H9 (cell line): ENCODE results near the gene OR1K1. TPM values are rescaled to one million over a fixed set of nuclear protein-coding genes. Genes with fewer than 3 reads are reported as not detected.

ENCODE experiments used
- DNase-seq: peaks from one replicate; pipeline ENCODE4 v3.0.0-alpha.2; 2017
- H2AFZ ChIP-seq: one replicate; pipeline ENCODE4 v1.6.1; 2013; ENCODE audit warnings: mild to moderate bottlenecking, low read length, control low read depth, moderate library complexity
- H2AK5ac ChIP-seq: 2 replicates; pipeline ENCODE4 v1.6.1; 2013; ENCODE audit warnings: low read length, control low read depth, mixed read lengths; ENCODE audit not compliant: insufficient read length
- H2BK120ac ChIP-seq: one replicate; pipeline ENCODE4 v1.6.1; 2013; ENCODE audit warnings: low read depth, mild to moderate bottlenecking, low read length, control low read depth, inconsistent platforms; ENCODE audit not compliant: poor library complexity, severe bottlenecking
- H2BK12ac ChIP-seq: 2 replicates; pipeline ENCODE4 v1.6.1; 2013; ENCODE audit warnings: low read length, control low read depth, mixed read lengths, low read depth; ENCODE audit not compliant: insufficient read length
- H2BK15ac ChIP-seq: 2 replicates; pipeline ENCODE4 v1.6.1; 2013; ENCODE audit warnings: low read depth, low read length, control low read depth
- H2BK20ac ChIP-seq: one replicate; pipeline ENCODE4 v1.6.1; 2013; ENCODE audit warnings: low read depth, mild to moderate bottlenecking, low read length, control low read depth, inconsistent platforms; ENCODE audit not compliant: poor library complexity, severe bottlenecking
- H2BK5ac ChIP-seq: 2 replicates; pipeline ENCODE4 v1.6.1; 2013; ENCODE audit warnings: low read length, control low read depth, mixed read lengths; ENCODE audit not compliant: insufficient read length
- H3K14ac ChIP-seq: 2 replicates; pipeline ENCODE4 v1.6.1; 2013; ENCODE audit warnings: low read length, control low read depth; ENCODE audit not compliant: insufficient read depth
- H3K18ac ChIP-seq: 2 replicates; pipeline ENCODE4 v1.6.1; 2013; ENCODE audit warnings: low read depth, mild to moderate bottlenecking, mixed read lengths, low read length, control low read depth; ENCODE audit not compliant: insufficient read length
- H3K23ac ChIP-seq: 2 replicates; pipeline ENCODE4 v1.6.1; 2013; ENCODE audit warnings: low read length, control low read depth, mixed read lengths, low read depth; ENCODE audit not compliant: insufficient read length
- H3K23me2 ChIP-seq: 2 replicates; pipeline ENCODE4 v1.6.1; 2013; ENCODE audit warnings: low read depth, mild to moderate bottlenecking, mixed read lengths, low read length, control low read depth; ENCODE audit not compliant: insufficient read length, poor library complexity, severe bottlenecking
- H3K27ac ChIP-seq: 2 replicates; pipeline ENCODE4 v1.5.1; 2013; ENCODE audit warnings: low read length, control low read depth, mixed read lengths, low read depth; ENCODE audit not compliant: insufficient read length
- H3K27me3 ChIP-seq: 2 replicates; pipeline ENCODE4 v1.6.1; 2013; ENCODE audit warnings: low read length, control low read depth, inconsistent platforms; ENCODE audit not compliant: insufficient read depth
- H3K4ac ChIP-seq: 2 replicates; pipeline ENCODE4 v1.6.1; 2013; ENCODE audit warnings: low read depth, mild to moderate bottlenecking, control low read depth, inconsistent platforms, low read length, moderate library complexity
- H3K4me1 ChIP-seq: 2 replicates; pipeline ENCODE4 v1.6.1; 2013; ENCODE audit warnings: low read length, control low read depth, inconsistent platforms; ENCODE audit not compliant: insufficient read depth
- H3K4me2 ChIP-seq: 2 replicates; pipeline ENCODE4 v1.6.1; 2013; ENCODE audit warnings: low read length, control low read depth, mixed read lengths; ENCODE audit not compliant: insufficient read length, insufficient read depth
- H3K56ac ChIP-seq: 2 replicates; pipeline ENCODE4 v1.6.1; 2013; ENCODE audit warnings: low read depth, mild to moderate bottlenecking, mixed read lengths, low read length, control low read depth; ENCODE audit not compliant: insufficient read length
- H3K79me1 ChIP-seq: 2 replicates; pipeline ENCODE4 v1.6.1; 2013; ENCODE audit warnings: low read depth, mild to moderate bottlenecking, moderate library complexity, low read length, control low read depth, inconsistent platforms; ENCODE audit not compliant: insufficient read depth, poor library complexity, severe bottlenecking
- H3K79me2 ChIP-seq: 2 replicates; pipeline ENCODE4 v1.6.1; 2013; ENCODE audit warnings: low read length, control low read depth, inconsistent platforms; ENCODE audit not compliant: insufficient read depth
- H3K9ac ChIP-seq: 2 replicates; pipeline ENCODE4 v1.6.1; 2013; ENCODE audit warnings: low read length, control low read depth, mixed read lengths; ENCODE audit not compliant: insufficient read length; ENCODE audit errors: extremely low read depth
- H3K9me3 ChIP-seq: one replicate; pipeline ENCODE4 v1.6.1; 2013; ENCODE audit warnings: low read depth, low read length, inconsistent platforms; ENCODE audit not compliant: control insufficient read depth
- H3T11ph ChIP-seq: one replicate; pipeline ENCODE4 v1.6.1; 2013; ENCODE audit warnings: mild to moderate bottlenecking, low read length, control low read depth, inconsistent platforms
- H4K20me1 ChIP-seq: one replicate; pipeline ENCODE4 v1.6.1; 2013; ENCODE audit not compliant: control insufficient read depth, insufficient read length, insufficient read depth
- H4K5ac ChIP-seq: 2 replicates; pipeline ENCODE4 v1.6.1; 2013; ENCODE audit warnings: low read depth, mild to moderate bottlenecking, mixed read lengths, low read length, control low read depth; ENCODE audit not compliant: insufficient read length
- H4K8ac ChIP-seq: replicated peaks from 2 replicates; pipeline ENCODE4 v1.6.1; 2013; ENCODE audit warnings: low read length, control low read depth, mixed read lengths, low read depth; ENCODE audit not compliant: insufficient read length
- H4K91ac ChIP-seq: 2 replicates; pipeline ENCODE4 v1.6.1; 2013; ENCODE audit warnings: low read depth, mild to moderate bottlenecking, moderate library complexity, mixed read lengths, low read length, control low read depth; ENCODE audit not compliant: insufficient read length
- H3K27ac Mint-ChIP-seq, 3 experiments: 2 replicates in 2 of 3; 3 replicates in 1 of 3; pipeline ENCODE4 v1.8.0; 2020 to 2021; ENCODE audit warnings: mixed read lengths in 3 of 3, mild to moderate bottlenecking in 1 of 3, moderate library complexity in 1 of 3
- H3K27me3 Mint-ChIP-seq: 2 replicates; pipeline ENCODE4 v1.8.0; 2021; ENCODE audit warnings: low read depth, mild to moderate bottlenecking, moderate library complexity, mixed read lengths
- H3K36me3 Mint-ChIP-seq, 3 experiments: 2 replicates in 2 of 3; 3 replicates in 1 of 3; pipeline ENCODE4 v1.8.0; 2020 to 2021; ENCODE audit warnings: low read depth in 3 of 3, mixed read lengths in 3 of 3; ENCODE audit not compliant: insufficient read depth in 1 of 3
- H3K4me1 Mint-ChIP-seq, 2 experiments: 2 replicates each; pipeline ENCODE4 v1.8.0; 2020; ENCODE audit warnings: mixed read lengths in 2 of 2
- H3K4me3 Mint-ChIP-seq, 2 experiments: 2 replicates in 1 of 2; 3 replicates in 1 of 2; pipeline ENCODE4 v1.8.0; 2020 to 2021; ENCODE audit warnings: mild to moderate bottlenecking in 2 of 2, mixed read lengths in 2 of 2, moderate library complexity in 1 of 2
- H3K9me3 Mint-ChIP-seq, 2 experiments: 2 replicates in 1 of 2; 3 replicates in 1 of 2; pipeline ENCODE4 v1.8.0; 2020; ENCODE audit warnings: mild to moderate bottlenecking in 2 of 2, mixed read lengths in 2 of 2, moderate library complexity in 1 of 2
- WGBS: extraction: QIAGEN DNeasy Blood & Tissue Kit; methylation state at CpG from one replicate; pipeline ENCODE4 v1.1.7; 2013; ENCODE audit warnings: missing lambda C conversion rate, low lambda C conversion rate, mixed read lengths; ENCODE audit not compliant: insufficient read length; ENCODE audit errors: extremely low coverage; 5-methylcytosine and 5-hydroxymethylcytosine counted together
- total RNA-seq: library from RNA; stranded (reverse); gene quantifications from 2 replicates; pipeline ENCODE4 v1.2.1, GENCODE V29; 2021
- TF ChIP-seq, protein P1 (sequence below): fragments of 200-600 bp; sonication (generic); conservative IDR thresholded peaks from 3 replicates; pipeline ENCODE4 v1.8.0; 2021; ENCODE audit warnings: antibody characterized with exemption, mild to moderate bottlenecking

The OR1K1 gene
- total RNA-seq, 1 experiment from 2014 or later: not detected

- Histone ChIP-seq H2AFZ (no peak overlapping the region), H3K9me3 (peaks cover 35% of the 10 kb centered on the region), H2BK120ac (no peak overlapping the region), H4K91ac (no peak overlapping the region), H3T11ph (no peak overlapping the region), H3K23me2 (no peaks in the 10 kb centered on the region), H3K9ac (no peak overlapping the region), H4K20me1 (no peaks in the 10 kb centered on the region), H4K8ac (no peak overlapping the region), H2AK5ac (no peak overlapping the region), H2BK12ac (no peak overlapping the region), H3K27me3 (no peaks in the 10 kb centered on the region), H3K79me1 (no peaks in the 10 kb centered on the region), H3K23ac (no peak overlapping the region), H2BK15ac (no peak overlapping the region), H3K4ac (no peak overlapping the region), H3K14ac (no peak overlapping the region), H3K4me1 (no peaks in the 10 kb centered on the region), H3K4me2 (no peak overlapping the region), H2BK5ac (no peak overlapping the region), H3K56ac (no peak overlapping the region), H3K18ac (no peak overlapping the region), H4K5ac (no peak overlapping the region), H3K79me2 (no peaks in the 10 kb centered on the region), H3K27ac (no peak overlapping the region), H2BK20ac (no peak overlapping the region)
- H3K4me1 Mint-ChIP-seq: no peaks in the 10 kb centered on the region
- no peak overlapping the region for H3K27ac Mint-ChIP-seq
- TF ChIP-seq, protein P1, sequence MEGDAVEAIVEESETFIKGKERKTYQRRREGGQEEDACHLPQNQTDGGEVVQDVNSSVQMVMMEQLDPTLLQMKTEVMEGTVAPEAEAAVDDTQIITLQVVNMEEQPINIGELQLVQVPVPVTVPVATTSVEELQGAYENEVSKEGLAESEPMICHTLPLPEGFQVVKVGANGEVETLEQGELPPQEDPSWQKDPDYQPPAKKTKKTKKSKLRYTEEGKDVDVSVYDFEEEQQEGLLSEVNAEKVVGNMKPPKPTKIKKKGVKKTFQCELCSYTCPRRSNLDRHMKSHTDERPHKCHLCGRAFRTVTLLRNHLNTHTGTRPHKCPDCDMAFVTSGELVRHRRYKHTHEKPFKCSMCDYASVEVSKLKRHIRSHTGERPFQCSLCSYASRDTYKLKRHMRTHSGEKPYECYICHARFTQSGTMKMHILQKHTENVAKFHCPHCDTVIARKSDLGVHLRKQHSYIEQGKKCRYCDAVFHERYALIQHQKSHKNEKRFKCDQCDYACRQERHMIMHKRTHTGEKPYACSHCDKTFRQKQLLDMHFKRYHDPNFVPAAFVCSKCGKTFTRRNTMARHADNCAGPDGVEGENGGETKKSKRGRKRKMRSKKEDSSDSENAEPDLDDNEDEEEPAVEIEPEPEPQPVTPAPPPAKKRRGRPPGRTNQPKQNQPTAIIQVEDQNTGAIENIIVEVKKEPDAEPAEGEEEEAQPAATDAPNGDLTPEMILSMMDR: no peak
- peaks cover 52 to 79% of the 10 kb centered on the region in 2 experiments for H3K9me3 Mint-ChIP-seq
- DNase-seq: no peak
- no peak overlapping the region for H3K4me3 Mint-ChIP-seq
- WGBS: no CpG with 5 or more reads among the region's 4 CpGs
- H3K27me3 Mint-ChIP-seq: no peaks in the 10 kb centered on the region; the same call in 1 of the 2 replicates
- peaks cover 0 to 12% (median 0%) of the 10 kb centered on the region in 3 experiments; a peak in 2 of 7 replicates for H3K36me3 Mint-ChIP-seq
These were observed 19.9 kb upstream of the OR1K1 start for GRCh38 chr9:122780026-122780425.
